ENCODE measurements around the gene ATXN7L1.

Gene ATXN7L1

GRCh38 chr7:105876091-105876963 lies at the start of gene ATXN7L1:
TSS of gene ATXN7L1 (minus strand) at chr7:105876599. CDS start at chr7:105876558, 41 bp downstream.
- DNase-seq, result peak; percentile 95

GRCh38 chr7:105926131-105926530 lies 49.7 kb upstream of the ATXN7L1 start:
- no peak for DNase-seq

GRCh38 chr7:105924945-105925344 lies 48.5 kb upstream of the ATXN7L1 start:
- no peak for DNase-seq

- DNase-seq, result no peak
Measured at GRCh38 chr7:105920766-105921165, 44.4 kb upstream of the ATXN7L1 start.

- no peak for DNase-seq
Measured at GRCh38 chr7:105917659-105918058, 41.3 kb upstream of the ATXN7L1 start.

GRCh38 chr7:105916603-105917002 lies 40.2 kb upstream of the ATXN7L1 start:
- DNase-seq, result no peak

- DNase-seq, result no peak
Measured at GRCh38 chr7:105913947-105914346, 37.5 kb upstream of the ATXN7L1 start.

- DNase-seq, result no peak
Measured at GRCh38 chr7:105911961-105912575, 35.7 kb upstream of the ATXN7L1 start.

- DNase-seq, result no peak
Measured at GRCh38 chr7:105910172-105910571, 33.8 kb upstream of the ATXN7L1 start.

- DNase-seq, result no peak
Measured at GRCh38 chr7:105909742-105910141, 33.3 kb upstream of the ATXN7L1 start.

- no peak for DNase-seq
Measured at GRCh38 chr7:105907129-105907846, 30.9 kb upstream of the ATXN7L1 start.

GRCh38 chr7:105906695-105907094 lies 30.3 kb upstream of the ATXN7L1 start:
- no peak for DNase-seq

- DNase-seq, result no peak
Measured at GRCh38 chr7:105905910-105906568, 29.6 kb upstream of the ATXN7L1 start.

GRCh38 chr7:105905209-105905909 lies 29.0 kb upstream of the ATXN7L1 start:
- DNase-seq, result no peak

GRCh38 chr7:105904064-105904463 lies 27.7 kb upstream of the ATXN7L1 start:
- DNase-seq, result no peak

GRCh38 chr7:105902325-105902911 lies 26.0 kb upstream of the ATXN7L1 start:
- DNase-seq, result no peak

GRCh38 chr7:105897999-105898398 lies 21.6 kb upstream of the ATXN7L1 start:
- no peak for DNase-seq

- DNase-seq, result no peak
Measured at GRCh38 chr7:105896407-105896911, 20.1 kb upstream of the ATXN7L1 start.

- no peak for DNase-seq
Measured at GRCh38 chr7:105894131-105894530, 17.7 kb upstream of the ATXN7L1 start.

GRCh38 chr7:105892387-105892786 lies 16.0 kb upstream of the ATXN7L1 start:
- DNase-seq, result no peak

GRCh38 chr7:105890290-105890997 lies 14.0 kb upstream of the ATXN7L1 start:
- DNase-seq, result no peak
